ENCODE results near the gene TRMT1. TPM values are rescaled to one million over a fixed set of nuclear protein-coding genes. Genes with fewer than 3 reads are reported as not detected.

Gene TRMT1
- total RNA-seq, 1 donor from 2014 or later = 58.2 TPM

- Mint-ChIP-seq H3K27ac (ENCODE audit: unreplicated experiment) (no peak overlapping the region), H3K9me3 (no peaks in the 10 kb centered on the region), H3K4me3 (no peak overlapping the region), H3K4me1 (peaks cover 19% of the 10 kb centered on the region), H3K36me3 (ENCODE audit: low read depth) (no peaks in the 10 kb centered on the region), H3K27me3 (ENCODE audit: low read depth) (peaks cover 90% of the 10 kb centered on the region)
- TF ChIP-seq, protein P1, sequence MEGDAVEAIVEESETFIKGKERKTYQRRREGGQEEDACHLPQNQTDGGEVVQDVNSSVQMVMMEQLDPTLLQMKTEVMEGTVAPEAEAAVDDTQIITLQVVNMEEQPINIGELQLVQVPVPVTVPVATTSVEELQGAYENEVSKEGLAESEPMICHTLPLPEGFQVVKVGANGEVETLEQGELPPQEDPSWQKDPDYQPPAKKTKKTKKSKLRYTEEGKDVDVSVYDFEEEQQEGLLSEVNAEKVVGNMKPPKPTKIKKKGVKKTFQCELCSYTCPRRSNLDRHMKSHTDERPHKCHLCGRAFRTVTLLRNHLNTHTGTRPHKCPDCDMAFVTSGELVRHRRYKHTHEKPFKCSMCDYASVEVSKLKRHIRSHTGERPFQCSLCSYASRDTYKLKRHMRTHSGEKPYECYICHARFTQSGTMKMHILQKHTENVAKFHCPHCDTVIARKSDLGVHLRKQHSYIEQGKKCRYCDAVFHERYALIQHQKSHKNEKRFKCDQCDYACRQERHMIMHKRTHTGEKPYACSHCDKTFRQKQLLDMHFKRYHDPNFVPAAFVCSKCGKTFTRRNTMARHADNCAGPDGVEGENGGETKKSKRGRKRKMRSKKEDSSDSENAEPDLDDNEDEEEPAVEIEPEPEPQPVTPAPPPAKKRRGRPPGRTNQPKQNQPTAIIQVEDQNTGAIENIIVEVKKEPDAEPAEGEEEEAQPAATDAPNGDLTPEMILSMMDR (conservative IDR thresholded peaks at IDR 0.05) = no peak
- no peak for DNase-seq (ENCODE audit: low read depth, low spot score)
These were observed 23.8 kb downstream of the TRMT1 start for GRCh38 chr19:13092606-13093235.

DNA sequence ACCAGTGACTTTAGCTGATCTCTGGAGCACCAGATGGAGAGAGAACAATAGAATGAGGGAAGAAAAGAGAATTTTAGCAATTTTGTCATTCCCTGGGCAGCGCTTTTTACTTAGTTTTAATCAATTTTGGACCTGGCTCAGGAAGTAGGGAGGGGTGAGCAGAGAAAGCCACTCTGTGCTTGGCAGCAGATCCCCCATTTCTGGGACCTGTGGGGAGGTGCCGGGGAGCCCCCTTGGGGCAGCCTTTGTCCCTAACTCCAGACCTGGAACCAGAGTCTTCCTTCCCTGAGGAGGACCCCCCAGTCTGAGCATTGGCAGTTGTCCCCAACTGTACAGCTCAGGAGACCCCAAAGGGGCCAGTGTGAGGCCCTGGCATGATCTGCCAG lies 24.4 kb downstream of the TRMT1 start:
- no peak overlapping the region for H3K4me3 Mint-ChIP-seq
- H3K27ac Mint-ChIP-seq (ENCODE audit: unreplicated experiment) = no peak overlapping the region
- peaks cover 19% of the 10 kb centered on the region for H3K4me1 Mint-ChIP-seq

GRCh38 chr19:13091400-13092157 lies 25.0 kb downstream of the TRMT1 start:
- Mint-ChIP-seq H3K27ac (ENCODE audit: unreplicated experiment) (no peak overlapping the region), H3K27me3 (ENCODE audit: low read depth) (peaks cover 89% of the 10 kb centered on the region), H3K4me3 (no peak overlapping the region), H3K9me3 (no peaks in the 10 kb centered on the region), H3K36me3 (ENCODE audit: low read depth) (no peaks in the 10 kb centered on the region), H3K4me1 (peaks cover 19% of the 10 kb centered on the region)
- TF ChIP-seq, protein P1 (conservative IDR thresholded peaks at IDR 0.05) = no peak
- no peak for DNase-seq (ENCODE audit: low read depth, low spot score)

More for the DNA sequence above, 24.4 kb downstream of the TRMT1 start:
- TF ChIP-seq, protein P1 (conservative IDR thresholded peaks at IDR 0.05) = no peak
- no peak for DNase-seq (ENCODE audit: low read depth, low spot score)
- no peaks in the 10 kb centered on the region for H3K36me3 Mint-ChIP-seq (ENCODE audit: low read depth)
- no peaks in the 10 kb centered on the region for H3K9me3 Mint-ChIP-seq
- peaks cover 89% of the 10 kb centered on the region for H3K27me3 Mint-ChIP-seq (ENCODE audit: low read depth)

- Mint-ChIP-seq H3K4me1 (peaks cover 13% of the 10 kb centered on the region), H3K4me3 (no peak overlapping the region), H3K27me3 (ENCODE audit: low read depth) (peaks cover 89% of the 10 kb centered on the region), H3K9me3 (no peaks in the 10 kb centered on the region), H3K36me3 (ENCODE audit: low read depth) (no peaks in the 10 kb centered on the region), H3K27ac (ENCODE audit: unreplicated experiment) (no peak overlapping the region)
- TF ChIP-seq, protein P1 (conservative IDR thresholded peaks at IDR 0.05) = no peak
- no peak for DNase-seq (ENCODE audit: low read depth, low spot score)
These were observed 25.9 kb downstream of the TRMT1 start for GRCh38 chr19:13090511-13091231.

DNA sequence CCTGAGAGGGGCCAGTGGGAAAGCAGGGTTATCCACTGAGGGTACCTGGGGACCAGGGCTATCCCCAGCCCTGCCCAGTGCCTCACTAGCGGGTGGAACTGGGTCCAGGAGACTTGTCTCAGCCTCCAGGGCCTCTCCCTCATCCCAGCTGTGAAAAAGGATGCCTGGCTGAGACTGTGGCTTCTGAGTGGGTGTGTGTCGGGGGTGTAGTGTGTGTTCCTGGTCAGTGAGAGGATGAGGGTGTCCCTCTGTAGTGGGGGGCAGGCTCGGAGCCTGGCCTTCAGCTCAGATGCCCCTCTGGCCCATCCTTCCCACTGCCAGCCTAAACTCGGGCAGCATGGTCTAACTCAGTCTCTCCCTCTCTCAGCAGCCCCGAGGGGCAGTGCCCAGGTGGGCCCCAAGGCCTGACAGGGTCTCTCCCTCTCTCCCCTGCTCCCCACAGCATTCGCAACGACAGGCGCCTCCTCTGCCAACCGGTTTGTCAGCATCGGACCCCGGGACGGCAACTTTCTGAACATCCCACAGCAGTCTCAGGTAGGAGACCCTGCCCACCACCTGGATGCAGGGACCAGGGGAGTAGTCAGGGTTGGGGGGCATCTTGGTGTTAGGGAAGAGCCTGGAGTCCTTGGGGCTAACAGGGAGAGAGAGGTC lies 26.6 kb downstream of the TRMT1 start:
- DNase-seq (ENCODE audit: low read depth, low spot score) = no peak
- peaks cover 91% of the 10 kb centered on the region for H3K27me3 Mint-ChIP-seq (ENCODE audit: low read depth)
- H3K9me3 Mint-ChIP-seq = no peaks in the 10 kb centered on the region
- H3K4me1 Mint-ChIP-seq = peaks cover 12% of the 10 kb centered on the region
- H3K4me3 Mint-ChIP-seq = no peak overlapping the region
- no peak overlapping the region for H3K27ac Mint-ChIP-seq (ENCODE audit: unreplicated experiment)
- TF ChIP-seq, protein P1 (conservative IDR thresholded peaks at IDR 0.05) = no peak
- no peaks in the 10 kb centered on the region for H3K36me3 Mint-ChIP-seq (ENCODE audit: low read depth)

All from neural crest cell (in vitro differentiated cells).